Gastrocnemius medialis (tissue), 4 donors: Measurements from ENCODE around the gene DGKG.

ENCODE experiments used
- CTCF ChIP-seq, 5 experiments: fragments of 450-650 bp in 3 of 5; fragments of 200-600 bp in 2 of 5; sonication (generic) in 2 of 5; IDR thresholded peaks in 4 of 5; conservative IDR thresholded peaks in 1 of 5; 1 replicate in 4 of 5; 2 replicates in 1 of 5; pipeline ENCODE4 v1.5.1; 2016 to 2019; ENCODE audit warnings: antibody characterized with exemption in 5 of 5, mild to moderate bottlenecking in 3 of 5, moderate library complexity in 3 of 5
- POLR2A ChIP-seq, 2 donors: fragments of 450-650 bp; IDR thresholded peaks; one replicate each; pipeline ENCODE4 v1.6.1; 2017; ENCODE audit warnings: antibody characterized with exemption in 2 of 2, mild to moderate bottlenecking in 2 of 2, moderate library complexity in 2 of 2

GRCh38 chr3:186164696-186165095 lies 197.3 kb downstream of the DGKG start:
- TF ChIP-seq POLR2A (IDR thresholded peaks at IDR 0.05) (no peak), CTCF (IDR thresholded peaks at IDR 0.05 in 4 of 5, conservative IDR thresholded peaks at IDR 0.05 in 1 of 5) (no peak)
